WTC11 (cell line): ENCODE measurements around the gene SEMA5B. TPM values are rescaled to one million over a fixed set of nuclear protein-coding genes. Genes with fewer than 3 reads are reported as not detected.

Experiments used
- total RNA-seq: library from RNA; stranded (reverse); gene quantifications from 3 replicates; pipeline ENCODE4 v1.2.3, GENCODE V29; 2021

Gene SEMA5B
- total RNA-seq, 1 experiment from 2014 or later, result 20.7 TPM

Other genes starting within 250 kb of the SEMA5B start
- 7.6 to 10.4 TPM (median 9.1 TPM) in 3 replicates for gene HSPBAP1, start 233.9 kb downstream of the SEMA5B start, total RNA-seq
- gene SLC49A4, start 232.7 kb downstream of the SEMA5B start, total RNA-seq, result 8.0 to 10.2 TPM (median 8.5 TPM) in 3 replicates
- gene PDIA5, start 39.3 kb upstream of the SEMA5B start, total RNA-seq, result 30.5 to 41.5 TPM (median 34.6 TPM) in 3 replicates
- 9.2 to 12.6 TPM (median 11.1 TPM) in 3 replicates for gene SEC22A, start 174.2 kb upstream of the SEMA5B start, total RNA-seq